ENCODE results near the gene BAMBI.
"Not testable (repeated sequence)": the region's sequence is repeated elsewhere in the genome, so short reads cannot be mapped to it uniquely, and the experiment has no call there.

Gene BAMBI

GRCh38 chr10:28676968-28677887 lies at the start of gene BAMBI:
Gene BAMBI, plus strand, starts transcription at chr10:28677521. Its CDS starts 377 bp downstream, at chr10:28677898.
- peak; percentile 63 to 75 for DNase-seq (ENCODE audit: low read depth in 2 of 2, low spot score in 1 of 2)

DNA sequence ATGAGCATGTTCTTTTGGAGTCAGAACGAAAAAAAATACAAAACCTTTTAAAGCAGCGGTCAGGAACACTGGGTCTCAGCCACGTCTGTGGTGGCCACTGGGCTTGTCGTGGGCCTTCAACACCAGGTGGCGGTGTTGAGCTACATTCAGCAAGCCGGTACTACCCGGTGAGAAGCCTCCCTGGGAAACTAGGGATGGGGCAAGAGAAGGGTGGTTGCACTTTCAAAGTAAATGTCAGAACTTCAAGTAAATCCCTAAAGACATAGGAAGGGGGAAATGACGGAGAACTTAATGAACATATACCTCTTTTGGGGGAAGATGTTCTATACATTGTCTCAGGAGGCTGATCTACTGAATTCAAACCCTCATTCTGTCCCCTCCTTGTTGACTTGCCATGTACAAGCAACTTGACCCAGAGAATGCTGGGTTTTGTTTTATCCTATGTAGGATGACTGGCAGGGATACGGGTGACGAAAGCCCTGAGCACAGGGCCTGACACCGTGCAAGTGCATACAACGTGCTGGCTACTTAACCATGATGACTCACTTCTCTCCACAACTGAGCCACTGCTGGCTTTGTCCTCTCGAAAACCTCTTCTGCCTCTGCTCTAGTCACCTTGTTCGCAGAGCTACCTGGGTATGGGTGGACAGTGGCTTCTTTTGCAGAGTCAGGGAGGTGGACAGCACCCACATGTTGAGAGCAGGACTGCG lies 49.0 kb upstream of the BAMBI start:
- peak; percentile 29 to 33 for DNase-seq (ENCODE audit: low read depth in 2 of 2, low spot score in 1 of 2)

- no peak for DNase-seq (ENCODE audit: low read depth in 2 of 2, low spot score in 1 of 2)
These were observed 45.3 kb upstream of the BAMBI start for GRCh38 chr10:28631896-28632583.

DNA sequence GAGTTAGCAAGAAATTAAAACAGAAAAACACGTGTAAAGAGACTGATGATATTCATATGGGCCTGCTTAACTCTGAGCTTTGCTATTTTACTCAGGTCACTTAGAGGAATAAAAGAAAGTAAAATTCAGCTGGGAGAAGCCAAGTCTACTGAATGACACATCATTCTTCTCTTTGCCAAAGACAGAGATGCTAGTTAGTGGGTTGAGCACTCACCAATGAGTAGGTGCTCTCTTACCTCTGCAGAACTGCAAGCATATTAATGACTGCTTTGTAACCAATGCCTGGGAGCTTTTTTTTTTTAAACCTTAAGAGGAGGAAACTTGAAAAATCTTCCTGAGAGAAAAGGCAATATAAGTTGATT lies 44.8 kb upstream of the BAMBI start:
- no peak for DNase-seq (ENCODE audit: low read depth in 2 of 2, low spot score in 1 of 2)

DNA sequence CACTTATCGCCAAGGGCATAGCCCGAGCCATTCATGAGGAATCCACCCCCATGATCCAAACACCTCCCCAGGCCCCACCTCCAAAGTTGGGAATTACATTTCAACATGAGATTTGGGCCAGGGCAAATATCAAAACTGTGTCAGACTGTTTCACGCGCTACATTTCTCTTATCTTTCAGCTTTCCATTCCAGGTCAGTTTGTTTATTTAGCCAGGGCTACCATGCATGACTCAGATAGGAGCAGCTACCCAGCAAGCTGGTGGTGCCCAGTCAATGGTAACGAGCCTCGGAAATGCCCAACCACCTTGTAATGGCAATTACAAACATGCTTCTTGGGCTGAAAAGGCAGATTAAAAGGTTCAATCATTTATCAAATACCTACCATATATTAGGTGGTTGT lies 43.6 kb upstream of the BAMBI start:
- DNase-seq (ENCODE audit: low read depth in 2 of 2, low spot score in 1 of 2) = no peak

DNA sequence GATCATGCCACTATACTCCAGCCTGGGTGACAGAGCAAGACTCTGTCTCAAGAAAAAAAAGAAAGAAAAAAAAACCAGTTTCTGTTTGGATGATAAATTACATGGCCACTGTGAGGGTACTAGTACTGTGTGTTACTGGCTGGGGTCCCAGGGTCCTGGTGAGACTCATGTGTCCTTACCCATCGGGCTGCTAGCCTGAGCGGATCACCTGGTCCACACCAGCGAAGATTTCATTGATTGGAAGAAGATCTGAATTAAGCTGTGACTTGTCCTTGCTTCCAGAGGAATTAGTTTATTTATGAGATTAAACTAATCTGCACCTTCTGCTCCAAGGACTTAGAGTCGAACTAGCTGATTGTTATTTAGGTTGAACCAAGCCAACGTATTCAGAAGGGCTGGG lies 40.0 kb upstream of the BAMBI start:
- DNase-seq (ENCODE audit: low read depth in 2 of 2, low spot score in 1 of 2) = no peak

DNA sequence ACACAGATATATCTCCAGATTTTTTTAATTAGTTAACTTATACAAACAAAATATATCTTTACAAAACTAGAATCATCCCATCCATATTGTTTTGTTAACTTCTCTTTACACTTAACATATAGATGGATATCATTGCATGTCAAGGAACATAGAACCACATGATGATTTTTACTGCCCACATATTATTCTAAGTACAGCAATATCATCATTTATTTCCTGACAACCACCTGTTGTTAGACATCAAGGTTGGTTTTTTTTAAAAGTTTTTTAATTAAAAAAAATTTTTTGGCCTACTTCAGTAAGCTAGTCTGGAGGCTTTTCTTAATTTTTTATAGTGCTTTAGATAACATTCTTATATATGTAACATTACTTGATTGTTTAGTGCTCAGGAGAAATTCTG lies 38.9 kb upstream of the BAMBI start:
- no peak for DNase-seq (ENCODE audit: low read depth in 2 of 2, low spot score in 1 of 2)

DNA sequence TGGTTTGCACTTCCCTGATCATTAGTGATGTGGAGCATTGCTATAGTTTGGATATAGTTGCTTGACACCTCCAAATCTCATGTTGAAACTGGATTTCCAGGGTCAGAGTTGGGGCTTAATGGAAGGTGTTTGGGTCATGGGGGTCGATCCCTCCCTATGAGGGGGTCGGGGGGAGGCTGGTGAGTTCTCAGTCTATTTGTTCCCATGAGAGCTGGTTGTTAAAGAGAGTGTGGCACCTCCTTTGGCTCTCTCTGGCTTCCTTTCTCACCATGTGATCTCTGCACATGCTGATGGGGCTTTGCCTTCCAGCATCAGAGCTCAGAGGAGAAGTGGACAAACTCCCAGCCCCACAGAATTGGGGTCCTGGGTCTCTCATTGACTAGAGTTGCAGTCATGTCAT lies 36.8 kb upstream of the BAMBI start:
- DNase-seq (ENCODE audit: low read depth in 2 of 2, low spot score in 1 of 2) = no peak

GRCh38 chr10:28644647-28645046 lies 32.7 kb upstream of the BAMBI start:
- no peak for DNase-seq (ENCODE audit: low read depth in 2 of 2, low spot score in 1 of 2)

GRCh38 chr10:28652106-28652505 lies 25.2 kb upstream of the BAMBI start:
- DNase-seq (ENCODE audit: low read depth in 2 of 2, low spot score in 1 of 2) = no peak

GRCh38 chr10:28652703-28653102 lies 24.6 kb upstream of the BAMBI start:
- DNase-seq (ENCODE audit: low read depth in 2 of 2, low spot score in 1 of 2) = no peak

GRCh38 chr10:28658824-28659223 lies 18.5 kb upstream of the BAMBI start:
- DNase-seq (ENCODE audit: low read depth in 2 of 2, low spot score in 1 of 2) = not testable (repeated sequence)

- DNase-seq (ENCODE audit: low read depth in 2 of 2, low spot score in 1 of 2) = no peak
These were observed 16.3 kb upstream of the BAMBI start for GRCh38 chr10:28661035-28661434.

- peak in 1 of 2 donors; percentile 40 for DNase-seq (ENCODE audit: low read depth in 2 of 2, low spot score in 1 of 2)
These were observed 13.5 kb upstream of the BAMBI start for GRCh38 chr10:28663576-28664368.

- no peak for DNase-seq (ENCODE audit: low read depth in 2 of 2, low spot score in 1 of 2)
These were observed 13.0 kb upstream of the BAMBI start for GRCh38 chr10:28664369-28664740.

GRCh38 chr10:28666751-28667467 lies 10.4 kb upstream of the BAMBI start:
- DNase-seq (ENCODE audit: low read depth in 2 of 2, low spot score in 1 of 2) = no peak

DNA sequence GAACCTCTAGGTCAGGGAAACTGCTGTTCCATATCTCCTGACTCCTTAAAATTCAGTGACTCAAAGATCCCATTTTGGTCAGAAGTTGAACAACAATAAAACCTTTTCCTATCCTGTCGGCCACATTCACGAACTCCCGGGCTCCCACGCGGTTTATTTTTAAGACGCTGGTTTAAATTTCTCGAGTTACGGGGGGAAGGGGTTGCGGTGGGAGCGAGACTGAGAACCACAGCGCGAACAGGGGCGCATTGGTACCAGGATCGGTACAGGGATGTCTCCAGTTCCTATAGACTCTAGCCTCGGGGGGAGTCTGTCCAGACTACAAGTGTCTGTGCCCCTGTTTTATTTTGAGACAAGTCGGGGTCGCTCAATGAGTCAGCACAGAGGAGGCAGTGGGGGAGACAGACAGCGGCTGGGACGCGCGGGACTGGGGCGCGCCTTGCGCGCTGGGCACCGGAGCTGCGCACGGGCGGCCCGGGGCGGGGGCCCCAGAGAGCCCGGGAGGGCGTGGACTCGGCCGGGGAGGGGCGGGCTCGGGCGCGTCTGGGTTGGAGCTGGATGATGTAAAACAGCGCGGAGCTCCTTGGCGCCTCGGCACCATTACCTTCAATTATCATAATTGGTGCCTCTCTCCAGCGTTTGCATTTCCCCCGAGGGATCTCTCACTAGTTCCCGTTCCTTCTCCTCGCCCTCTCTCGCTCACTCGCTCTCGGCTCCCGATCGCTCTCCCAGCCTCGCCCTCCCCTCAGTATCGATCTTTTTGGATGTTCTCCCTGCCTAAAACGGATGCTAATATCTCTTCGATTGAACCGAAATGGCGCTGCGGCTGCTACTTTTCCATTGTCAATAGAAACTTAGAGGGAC lies 8.7 kb upstream of the BAMBI start:
- DNase-seq (ENCODE audit: low read depth in 2 of 2, low spot score in 1 of 2) = no peak

DNA sequence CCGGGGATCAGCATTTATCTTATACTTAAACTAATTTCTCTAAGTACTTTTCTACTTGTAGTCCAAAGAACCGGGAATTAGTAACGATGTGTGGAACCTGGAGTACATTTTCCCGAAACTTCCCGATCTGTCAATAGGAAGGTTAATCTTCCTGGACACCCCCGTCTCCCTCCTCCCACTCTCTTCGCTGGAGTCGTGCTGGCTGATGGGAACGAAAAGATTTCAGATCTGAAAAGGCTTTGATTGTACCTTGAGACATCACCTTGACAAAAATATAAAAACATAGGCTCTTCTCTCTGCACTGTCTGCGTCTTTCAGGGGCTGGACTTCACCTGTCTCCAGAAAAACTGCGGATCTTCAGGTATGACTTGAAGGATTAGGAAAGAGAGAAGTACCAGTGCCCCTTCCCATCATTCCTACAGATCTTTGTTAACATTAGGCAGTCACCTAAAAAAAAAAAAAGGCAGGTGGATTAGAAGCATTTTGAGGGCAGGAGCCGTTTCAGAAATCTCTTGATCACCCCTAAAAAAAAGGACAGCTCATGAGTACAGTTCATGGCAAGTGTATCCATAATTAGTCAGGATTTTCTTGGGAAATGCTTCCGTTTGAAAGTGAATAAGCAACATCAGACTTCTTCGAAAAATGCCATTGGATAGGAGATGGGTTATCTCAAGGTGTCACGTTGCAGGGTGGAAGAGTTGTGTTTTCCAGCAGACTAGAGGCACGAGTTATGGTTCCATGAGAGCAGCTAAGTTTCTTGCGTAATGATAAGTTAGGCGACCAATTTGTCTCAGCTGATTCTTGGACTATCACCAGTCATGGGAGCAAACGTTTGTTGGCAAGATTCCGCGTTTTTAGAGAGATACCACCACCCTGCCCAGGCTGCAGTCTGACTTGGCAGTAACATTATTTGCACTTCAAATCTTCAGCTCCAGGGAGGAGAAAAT lies 7.8 kb upstream of the BAMBI start:
- no peak for DNase-seq (ENCODE audit: low read depth in 2 of 2, low spot score in 1 of 2)
